H1 (cell line): ENCODE data around the gene GBF1. TPM values are rescaled to one million over a fixed set of nuclear protein-coding genes. Genes with fewer than 3 reads are reported as not detected.

ENCODE experiments used
- CTCF ChIA-PET: fragments of 300-600 bp; sonication (Branson Sonifier 250); formaldehyde crosslinking; loops from one replicate; lab custom pipeline; 2021; ENCODE audit not compliant: partially characterized antibody; lab: Charles Lee
- POLR2A ChIA-PET: fragments of 300-600 bp; sonication (Branson Sonifier 250); formaldehyde crosslinking; loops from one replicate; lab custom pipeline; 2021; ENCODE audit warnings: inconsistent platforms; ENCODE audit not compliant: partially characterized antibody; lab: Charles Lee
- DNase-seq, 2 experiments: peaks; one replicate each; pipeline versions ENCODE4 v3.0.0 to v3.0.0-alpha.2; 2010 to 2022; ENCODE audit warnings: low spot score in 2 of 2, low read depth in 1 of 2, mixed read lengths in 1 of 2
- FAIRE-seq: peaks from 2 replicates; lab custom pipeline; 2011; peaks lifted over from hg19 to GRCh38; lab: Jason Lieb, UNC
- H2AFZ ChIP-seq: 2 replicates; pipeline ENCODE4 v1.8.1; 2012; ENCODE audit warnings: low read length, inconsistent platforms
- H2AK5ac ChIP-seq: 2 replicates; pipeline ENCODE4 v1.6.1; 2013; ENCODE audit warnings: low read depth, low read length
- H2BK120ac ChIP-seq: replicated peaks from 2 replicates; pipeline ENCODE3; 2013; ENCODE audit warnings: low read depth, low read length, inconsistent platforms
- H2BK12ac ChIP-seq: 2 replicates; pipeline ENCODE4 v1.6.1; 2013; ENCODE audit warnings: low read depth, low read length
- H2BK15ac ChIP-seq: 2 replicates; pipeline ENCODE4 v1.6.1; 2013; ENCODE audit warnings: low read length
- H2BK20ac ChIP-seq: 2 replicates; pipeline ENCODE4 v1.6.1; 2013; ENCODE audit warnings: low read length
- H2BK5ac ChIP-seq: 2 replicates; pipeline ENCODE4 v1.6.1; 2013; ENCODE audit warnings: low read depth, low read length
- H3K14ac ChIP-seq: 2 replicates; pipeline ENCODE4 v1.6.1; 2013; ENCODE audit warnings: inconsistent platforms; ENCODE audit not compliant: insufficient read length
- H3K18ac ChIP-seq: 2 replicates; pipeline ENCODE4 v1.6.1; 2013; ENCODE audit warnings: low read length; ENCODE audit errors: extremely low read depth
- H3K23ac ChIP-seq: 2 replicates; pipeline ENCODE4 v1.6.1; 2013; ENCODE audit warnings: inconsistent platforms; ENCODE audit not compliant: insufficient read length
- H3K23me2 ChIP-seq: 2 replicates; pipeline ENCODE4 v1.6.1; 2013; ENCODE audit warnings: low read depth, low read length
- H3K27ac ChIP-seq: 2 replicates; pipeline ENCODE4 v1.6.1; 2011; ENCODE audit warnings: low read depth, low read length, inconsistent platforms
- H3K27me3 ChIP-seq, 4 experiments: replicated peaks in 1 of 4; 1 replicate in 1 of 4; 2 replicates in 3 of 4; pipeline versions ENCODE4 v1.6.1 to v1.8.1; 2011 to 2013; ENCODE audit warnings: low read length in 3 of 4, mild to moderate bottlenecking in 3 of 4, inconsistent platforms in 2 of 4, mixed read lengths in 2 of 4, moderate library complexity in 1 of 4; ENCODE audit not compliant: control insufficient read depth in 3 of 4, insufficient read depth in 3 of 4; ENCODE audit errors: extremely low read depth in 1 of 4
- H3K36me3 ChIP-seq, 4 experiments: 2 replicates each; pipeline versions ENCODE4 v1.6.1 to v1.8.1; 2011 to 2013; ENCODE audit warnings: mild to moderate bottlenecking in 4 of 4, low read length in 3 of 4, moderate library complexity in 2 of 4, control low read depth in 1 of 4, inconsistent platforms in 1 of 4; ENCODE audit not compliant: insufficient read depth in 4 of 4, control insufficient read depth in 2 of 4
- H3K4ac ChIP-seq: replicated peaks from 2 replicates; pipeline ENCODE3; 2013; ENCODE audit warnings: low read length, low read depth, mixed read lengths, inconsistent platforms; ENCODE audit not compliant: insufficient read length
- H3K4me1 ChIP-seq, 4 experiments: replicated peaks in 1 of 4; 1 replicate in 1 of 4; 2 replicates in 3 of 4; pipeline versions ENCODE4 v1.6.1 to v1.8.1; 2011 to 2013; ENCODE audit warnings: low read length in 3 of 4, inconsistent platforms in 2 of 4, mixed read lengths in 1 of 4; ENCODE audit not compliant: insufficient read depth in 4 of 4, control insufficient read depth in 3 of 4
- H3K4me2 ChIP-seq, 2 experiments: 2 replicates each; pipeline versions ENCODE4 v1.6.1 to v1.8.1; 2011 to 2013; ENCODE audit warnings: low read depth in 2 of 2, low read length in 2 of 2, control low read depth in 1 of 2, inconsistent platforms in 1 of 2, mild to moderate bottlenecking in 1 of 2; ENCODE audit not compliant: insufficient read depth in 1 of 2
- H3K4me3 ChIP-seq, 4 experiments: fragments of 200-600, 300-600 bp in 1 of 4; sonication (generic), shearing (Covaris generic), sonication (Bioruptor Twin) in 1 of 4; 2 replicates each; pipeline versions ENCODE4 v1.5.1 to v1.8.1; 2011 to 2016; ENCODE audit warnings: low read length in 4 of 4, low read depth in 3 of 4, control low read depth in 2 of 4, inconsistent platforms in 2 of 4, mild to moderate bottlenecking in 2 of 4, mixed read lengths in 1 of 4, moderate library complexity in 1 of 4; ENCODE audit not compliant: insufficient read depth in 2 of 4; ENCODE audit errors: extremely low read depth in 1 of 4
- H3K56ac ChIP-seq: replicated peaks from 2 replicates; pipeline ENCODE3; 2013; ENCODE audit warnings: low read depth, mild to moderate bottlenecking, mixed read lengths, low read length, inconsistent platforms; ENCODE audit not compliant: insufficient read length
- H3K79me1 ChIP-seq: 2 replicates; pipeline ENCODE4 v1.6.1; 2013; ENCODE audit warnings: low read depth, low read length, control low read depth
- H3K79me2 ChIP-seq, 2 experiments: 2 replicates each; pipeline versions ENCODE4 v1.6.1 to v1.8.1; 2012 to 2013; ENCODE audit warnings: low read length in 2 of 2, mild to moderate bottlenecking in 2 of 2, inconsistent platforms in 1 of 2; ENCODE audit not compliant: insufficient read depth in 2 of 2, control insufficient read depth in 1 of 2
- H3K9ac ChIP-seq, 4 experiments: replicated peaks in 1 of 4; 1 replicate in 1 of 4; 2 replicates in 3 of 4; pipeline versions ENCODE4 v1.6.1 to v1.8.1; 2011 to 2013; ENCODE audit warnings: low read depth in 3 of 4, low read length in 3 of 4, control low read depth in 2 of 4, mild to moderate bottlenecking in 2 of 4, moderate library complexity in 2 of 4, inconsistent platforms in 1 of 4; ENCODE audit errors: extremely low read depth in 1 of 4
- H3K9me3 ChIP-seq, 2 experiments: 2 replicates each; pipeline versions ENCODE4 v1.6.1 to v1.8.1; 2012 to 2013; ENCODE audit warnings: mild to moderate bottlenecking in 2 of 2, moderate library complexity in 2 of 2, control low read depth in 1 of 2, inconsistent platforms in 1 of 2, low read depth in 1 of 2, low read length in 1 of 2, mixed read lengths in 1 of 2; ENCODE audit not compliant: insufficient read depth in 2 of 2
- H4K20me1 ChIP-seq, 2 experiments: replicated peaks in 1 of 2; 2 replicates each; pipeline versions ENCODE3 to v1.8.1; 2011 to 2013; ENCODE audit warnings: inconsistent platforms in 2 of 2, low read length in 2 of 2, mild to moderate bottlenecking in 1 of 2; ENCODE audit not compliant: insufficient read depth in 2 of 2, control insufficient read depth in 1 of 2
- H4K5ac ChIP-seq: 2 replicates; pipeline ENCODE4 v1.6.1; 2013; ENCODE audit warnings: low read length, low read depth, mixed read lengths, inconsistent platforms; ENCODE audit not compliant: insufficient read length
- H4K8ac ChIP-seq: 2 replicates; pipeline ENCODE4 v1.8.0; 2013; ENCODE audit warnings: mild to moderate bottlenecking, moderate library complexity, low read length, inconsistent platforms; ENCODE audit not compliant: insufficient read depth; ENCODE audit errors: extremely low read depth
- H4K91ac ChIP-seq: replicated peaks from 2 replicates; pipeline ENCODE3; 2013; ENCODE audit warnings: low read length, mixed read lengths, inconsistent platforms; ENCODE audit not compliant: insufficient read length
- ATF3 ChIP-seq: IDR thresholded peaks from 2 replicates; pipeline ENCODE4 v1.6.1; 2011; ENCODE audit warnings: low read depth, mild to moderate bottlenecking, low read length; ENCODE audit not compliant: insufficient read depth
- BACH1 ChIP-seq: IDR thresholded peaks from 2 replicates; pipeline ENCODE4 v1.6.1; 2012; ENCODE audit warnings: low read length, improper control_type of control experiment
- CBX8 ChIP-seq: fragments of 300-800, 300-1000 bp; sonication (generic); IDR thresholded peaks from 2 replicates; pipeline ENCODE4 v1.7.1; 2016; ENCODE audit warnings: low read depth, low read length, borderline replicate concordance
- KDM4A ChIP-seq: IDR thresholded peaks from one replicate; pipeline ENCODE4 v1.7.1; 2012; ENCODE audit warnings: low read depth, mild to moderate bottlenecking, moderate library complexity, low read length, inconsistent platforms; ENCODE audit not compliant: severe bottlenecking
- MAX ChIP-seq: IDR thresholded peaks from 2 replicates; pipeline ENCODE4 v1.6.1; 2012; ENCODE audit warnings: inconsistent platforms
- NRF1 ChIP-seq: IDR thresholded peaks from 2 replicates; pipeline ENCODE4 v1.6.1; 2011; ENCODE audit warnings: mild to moderate bottlenecking, low read depth, low read length, improper control_type of control experiment
- RNF2 ChIP-seq: fragments of 200-900, 300-1000 bp; sonication (generic); IDR thresholded peaks from 2 replicates; pipeline ENCODE4 v1.7.1; 2016; ENCODE audit warnings: borderline replicate concordance, low read depth, mild to moderate bottlenecking, antibody characterized with exemption, low read length; ENCODE audit not compliant: poor library complexity, severe bottlenecking; ENCODE audit errors: missing control alignments
- SIX5 ChIP-seq: IDR thresholded peaks from 2 replicates; pipeline ENCODE4 v1.6.1; 2011; ENCODE audit warnings: mild to moderate bottlenecking, low read depth, low read length
- TEAD4 ChIP-seq: IDR thresholded peaks from 2 replicates; pipeline ENCODE4 v1.6.1; 2012; ENCODE audit warnings: low read depth, low read length, inconsistent platforms, mixed read lengths
- WGBS, 2 experiments: shearing (Covaris generic) in 1 of 2; methylation state at CpG; one replicate each; pipeline versions ENCODE4 v1.1.6 to v1.1.7; 2013 to 2015; ENCODE audit warnings: low lambda C conversion rate in 2 of 2, mixed read lengths in 2 of 2, inconsistent platforms in 1 of 2, low coverage in 1 of 2, missing lambda C conversion rate in 1 of 2; ENCODE audit not compliant: insufficient replicate concordance in 2 of 2, insufficient coverage in 1 of 2, insufficient read length in 1 of 2; ENCODE audit errors: extremely low coverage in 1 of 2, missing lambda C conversion rate in 1 of 2; 5-methylcytosine and 5-hydroxymethylcytosine counted together
- polyA plus RNA-seq, 7 experiments: library from polyadenylated mRNA; depleted of rRNA in 3 of 7; stranded (reverse) in 5 of 7; unstranded in 2 of 7; fragments of >200 nt in 5 of 7; fragments of 200-250 nt in 2 of 7; gene quantifications; 1 replicate in 5 of 7; 2 replicates in 1 of 7; 4 replicates in 1 of 7; pipeline versions ENCODE4 v1.2.1 to v1.2.3, GENCODE V29; 2011 to 2013; ENCODE audit warnings: missing spikeins in 2 of 7, mixed read lengths in 2 of 7
- total RNA-seq: library from RNA; stranded (reverse); fragmentation: NEBNext Ultra II Directional; extraction: Animal tissue kit (Norgen Biotek cat#: 25700); gene quantifications from 2 replicates; pipeline ENCODE4 v1.2.1, GENCODE V29; 2021

The GBF1 gene
- total and polyA plus RNA-seq, 2 of the 8 experiments (the other 6 are each of a cell fraction or from before 2014, with no cell fraction given): 11.0 to 25.5 TPM

- H2AK5ac ChIP-seq: peak overlapping the region; percentile 87; the same call in 1 of the 2 replicates
- peak overlapping the region; percentile 86; the same call in 1 of the 2 replicates for H2BK5ac ChIP-seq
- H3K56ac ChIP-seq: no peak overlapping the region
- H3K9me3 ChIP-seq: no peaks in the 10 kb centered on the region
- H3K27ac ChIP-seq: no peak overlapping the region
- no peak overlapping the region for H4K8ac ChIP-seq
- CTCF ChIA-PET: interaction anchor here (0.6 to 10.1 kb wide), 16 partner anchors 12 to 182 kb away, joined by 3 to 205 read pairs (median 4); partner anchors contain the start of genes CUEDC2 and NFKB2
- H3K79me2 ChIP-seq: no peaks in the 10 kb centered on the region
- H3K4me3 ChIP-seq: peak overlapping the region in 1 of 4 experiments; percentile 70; a peak in 3 of 8 replicates
- peaks cover 17 to 51% (median 49%) of the 10 kb centered on the region in 4 experiments for H3K27me3 ChIP-seq
- no peak overlapping the region for H2AFZ ChIP-seq
- POLR2A ChIA-PET: interaction anchor here (0.9 to 4.9 kb wide), 8 partner anchors 10 to 178 kb away, joined by 3 to 51 read pairs (median 8); partner anchors contain the start of genes C10orf95, CUEDC2 and FBXL15
- peak overlapping the region; percentile 82; the same call in 1 of the 2 replicates for H2BK12ac ChIP-seq
- H3K36me3 ChIP-seq: no peaks in the 10 kb centered on the region
- H4K5ac ChIP-seq: no peak overlapping the region
- H4K20me1 ChIP-seq: peaks cover 0 to 3% of the 10 kb centered on the region in 2 experiments
- H3K18ac ChIP-seq: peak overlapping the region; percentile 98
- no peak overlapping the region for H3K9ac ChIP-seq
- no peak for DNase-seq
- peak overlapping the region; percentile 77 for H2BK15ac ChIP-seq
- peak overlapping the region; percentile 70 for H3K4ac ChIP-seq
- no peak overlapping the region for H3K23ac ChIP-seq
- peaks cover 9 to 31% (median 22%) of the 10 kb centered on the region in 4 experiments for H3K4me1 ChIP-seq
- H4K91ac ChIP-seq: peak overlapping the region; percentile 50
- H3K23me2 ChIP-seq: peaks cover 26% of the 10 kb centered on the region
- H2BK20ac ChIP-seq: peak overlapping the region; percentile 5; the same call in 1 of the 2 replicates
- H3K14ac ChIP-seq: no peak overlapping the region
- 89% methylated on average over 14 of the region's 14 CpGs; no CpG with 5 or more reads in 1 of the 2 experiments for WGBS, 2 experiments
- no peak overlapping the region for H2BK120ac ChIP-seq
- H3K79me1 ChIP-seq: no peaks in the 10 kb centered on the region
- H3K4me2 ChIP-seq: peak overlapping the region; percentile 70 to 88
- FAIRE-seq: no peak
- TF ChIP-seq RNF2 (no peak), NRF1 (no peak), MAX (no peak), CBX8 (no peak), ATF3 (no peak), BACH1 (no peak), KDM4A (no peak), SIX5 (no peak), TEAD4 (no peak)
Measured at GRCh38 chr10:102411341-102412255, 166.3 kb downstream of the GBF1 start.
